ENCODE data around the gene DAPK1. TPM values are rescaled to one million over a fixed set of nuclear protein-coding genes. Genes with fewer than 3 reads are reported as not detected.

The DAPK1 gene
- total RNA-seq, 4 donors from 2014 or later, result 5.4 to 13.4 (median 9.8) TPM

- no peak for DNase-seq (ENCODE audit: low spot score in 2 of 2)
- 48% methylated on average over 5 of the region's 5 CpGs for WGBS
Measured at GRCh38 chr9:87569518-87569917, 71.9 kb downstream of the DAPK1 start.

GRCh38 chr9:87570000-87570908 lies 72.6 kb downstream of the DAPK1 start:
- no peaks in the 10 kb centered on the region for H3K27me3 ChIP-seq
- peaks cover 20% of the 10 kb centered on the region for H3K4me1 ChIP-seq
- peak overlapping the region; percentile 69 for H3K27ac ChIP-seq
- H3K4me3 ChIP-seq, result no peak overlapping the region
- H3K9me3 ChIP-seq, result no peaks in the 10 kb centered on the region
- DNase-seq (ENCODE audit: low spot score in 2 of 2), result no peak
- TF ChIP-seq EP300 (IDR thresholded peaks at IDR 0.05) (no peak), POLR2AphosphoS5 (IDR thresholded peaks at IDR 0.05) (no peak), CTCF (IDR thresholded peaks at IDR 0.05) (no peak), POLR2A (IDR thresholded peaks at IDR 0.05) (no peak)
- no peaks in the 10 kb centered on the region for H3K36me3 ChIP-seq
- WGBS, result 65% methylated on average over 3 of the region's 3 CpGs

More at GRCh38 chr9:87569518-87569917, 71.9 kb downstream of the DAPK1 start:
- H3K4me3 ChIP-seq, result no peak overlapping the region
- no peaks in the 10 kb centered on the region for H3K27me3 ChIP-seq
- no peaks in the 10 kb centered on the region for H3K36me3 ChIP-seq
- H3K9me3 ChIP-seq, result no peaks in the 10 kb centered on the region
- no peak for TF ChIP-seq POLR2AphosphoS5 (IDR thresholded peaks at IDR 0.05)
- TF ChIP-seq EP300 (IDR thresholded peaks at IDR 0.05), result no peak
- TF ChIP-seq POLR2A (IDR thresholded peaks at IDR 0.05), result no peak
- no peak for TF ChIP-seq CTCF (IDR thresholded peaks at IDR 0.05)
- H3K4me1 ChIP-seq, result peaks cover 24% of the 10 kb centered on the region
- peak overlapping the region; percentile 69 for H3K27ac ChIP-seq

- Histone ChIP-seq H3K4me1 (peaks cover 19% of the 10 kb centered on the region), H3K9me3 (no peaks in the 10 kb centered on the region), H3K27ac (no peak overlapping the region), H3K36me3 (no peaks in the 10 kb centered on the region), H3K27me3 (no peaks in the 10 kb centered on the region), H3K4me3 (no peak overlapping the region)
- no peak for DNase-seq (ENCODE audit: low spot score in 2 of 2)
- TF ChIP-seq CTCF (IDR thresholded peaks at IDR 0.05) (no peak), EP300 (IDR thresholded peaks at IDR 0.05) (no peak), POLR2AphosphoS5 (IDR thresholded peaks at IDR 0.05) (no peak), POLR2A (IDR thresholded peaks at IDR 0.05) (no peak)
- 97% methylated on average over 5 of the region's 6 CpGs for WGBS
Measured at GRCh38 chr9:87572719-87573118, 75.1 kb downstream of the DAPK1 start.

- Histone ChIP-seq H3K27ac (no peak overlapping the region), H3K4me3 (no peak overlapping the region), H3K4me1 (peaks cover 19% of the 10 kb centered on the region), H3K36me3 (no peaks in the 10 kb centered on the region), H3K9me3 (no peaks in the 10 kb centered on the region), H3K27me3 (no peaks in the 10 kb centered on the region)
- WGBS, result 92% methylated on average over 1 of the region's 1 CpG
- no peak for DNase-seq (ENCODE audit: low spot score in 2 of 2)
- TF ChIP-seq CTCF (IDR thresholded peaks at IDR 0.05) (no peak), POLR2AphosphoS5 (IDR thresholded peaks at IDR 0.05) (no peak), POLR2A (IDR thresholded peaks at IDR 0.05) (no peak), EP300 (IDR thresholded peaks at IDR 0.05) (no peak)
Measured at GRCh38 chr9:87573841-87574342, 76.2 kb downstream of the DAPK1 start.

- Histone ChIP-seq H3K27me3 (no peaks in the 10 kb centered on the region), H3K4me3 (no peak overlapping the region), H3K9me3 (no peaks in the 10 kb centered on the region), H3K27ac (no peak overlapping the region), H3K4me1 (peaks cover 10% of the 10 kb centered on the region), H3K36me3 (no peaks in the 10 kb centered on the region)
- TF ChIP-seq CTCF (IDR thresholded peaks at IDR 0.05) (no peak), POLR2AphosphoS5 (IDR thresholded peaks at IDR 0.05) (no peak), POLR2A (IDR thresholded peaks at IDR 0.05) (no peak), EP300 (IDR thresholded peaks at IDR 0.05) (no peak)
- no peak for DNase-seq (ENCODE audit: low spot score in 2 of 2)
- WGBS, result 92% methylated on average over 7 of the region's 7 CpGs
Measured at GRCh38 chr9:87577746-87578145, 80.1 kb downstream of the DAPK1 start.

Measured in suprapubic skin (tissue), 4 donors.